HEK293T (cell line): ENCODE data around the gene SCN3A.

Source experiments
- BHLHE40 ChIP-seq: fragments of 450-650 bp; IDR thresholded peaks from 2 replicates; pipeline ENCODE4 v1.6.1; 2016; ENCODE audit warnings: mild to moderate bottlenecking, moderate library complexity, borderline replicate concordance
- FOXM1 ChIP-seq: fragments of 450-650 bp; IDR thresholded peaks from 2 replicates; pipeline ENCODE4 v1.6.1; 2017; ENCODE audit warnings: mild to moderate bottlenecking, borderline replicate concordance
- LEF1 ChIP-seq: fragments of 450-650 bp; IDR thresholded peaks from 2 replicates; pipeline ENCODE4 v1.6.1; 2017; ENCODE audit warnings: mild to moderate bottlenecking, borderline replicate concordance
- SUZ12 ChIP-seq: fragments of 450-650 bp; IDR thresholded peaks from 2 replicates; pipeline ENCODE4 v1.6.1; 2016; ENCODE audit warnings: mild to moderate bottlenecking
- TARDBP ChIP-seq: fragments of 450-650 bp; IDR thresholded peaks from 2 replicates; pipeline ENCODE4 v1.6.1; 2016

- TF ChIP-seq FOXM1 (no peak), BHLHE40 (no peak), LEF1 (no peak), SUZ12 (no peak), TARDBP (no peak)
Observed at GRCh38 chr2:165126244-165126643, 77.6 kb downstream of the SCN3A start.
